Transverse colon (tissue), 4 donors: ENCODE results near the gene CFAP157. TPM values are rescaled to one million over a fixed set of nuclear protein-coding genes. Genes with fewer than 3 reads are reported as not detected.

Experiments
- DNase-seq: peaks from one replicate; pipeline ENCODE4 v3.0.0-alpha.2; 2019
- H3K27ac ChIP-seq, 4 donors: fragments of 200-600 bp; sonication (generic); 2 replicates each; pipeline ENCODE4 v1.5.1; 2016 to 2018; ENCODE audit warnings: inconsistent platforms in 4 of 4
- H3K27me3 ChIP-seq: fragments of 200-600 bp; sonication (generic); 2 replicates; pipeline ENCODE4 v1.5.1; 2017; ENCODE audit warnings: inconsistent platforms
- H3K36me3 ChIP-seq, 4 donors: fragments of 200-600 bp; sonication (generic); 2 replicates each; pipeline ENCODE4 v1.5.1; 2017 to 2019; ENCODE audit warnings: inconsistent platforms in 4 of 4
- H3K4me1 ChIP-seq, 4 donors: fragments of 200-600 bp; sonication (generic); 2 replicates each; pipeline ENCODE4 v1.5.1; 2017 to 2020; ENCODE audit warnings: inconsistent platforms in 4 of 4
- H3K4me3 ChIP-seq, 4 donors: fragments of 200-600 bp; sonication (generic); 1 replicate in 1 of 4; 2 replicates in 3 of 4; pipeline versions ENCODE4 v1.5.1 to v1.6.1; 2017 to 2019; ENCODE audit warnings: inconsistent platforms in 4 of 4
- H3K9me3 ChIP-seq, 2 donors: fragments of 200-600 bp; sonication (generic); 2 replicates each; pipeline ENCODE4 v1.5.1; 2017 to 2019; ENCODE audit warnings: inconsistent platforms in 2 of 2
- EP300 ChIP-seq: sonication (generic); formaldehyde crosslinking; IDR thresholded peaks from one replicate; pipeline ENCODE4 v1.6.1; 2017; ENCODE audit warnings: antibody characterized with exemption, low read depth
- POLR2A ChIP-seq: fragments of 450-650 bp; IDR thresholded peaks from one replicate; pipeline ENCODE4 v1.6.1; 2016; ENCODE audit warnings: antibody characterized with exemption, mild to moderate bottlenecking, moderate library complexity
- POLR2AphosphoS5 ChIP-seq, 3 donors: sonication (generic); formaldehyde crosslinking; IDR thresholded peaks; one replicate each; pipeline ENCODE4 v1.6.1; 2016; ENCODE audit warnings: antibody characterized with exemption in 3 of 3
- WGBS, 2 donors: methylation state at CpG; one replicate each; pipeline ENCODE4 v1.1.5; 2018; ENCODE audit warnings: low coverage in 1 of 2; 5-methylcytosine and 5-hydroxymethylcytosine counted together
- in situ Hi-C, 4 donors: fragments of 200-750 bp; cut with MboI; loops; one replicate each; pipeline versions ENCODE4 v1.15.0 to v1.15.1; 2017; ENCODE audit warnings: low sequenced_read_pairs in 3 of 4, low pct_ligation_motif_present in 1 of 4, low pct_unique_long_range_greater_than_20kb in 1 of 4
- intact Hi-C: fragments of 100-400 bp; cut with DNase I; formaldehyde crosslinking; loops from one replicate; pipeline ENCODE4 v1.15.1; 2023; ENCODE audit warnings: low total_unique reads
- total RNA-seq, 4 donors: library from RNA; depleted of rRNA; stranded (reverse); fragments of >200 nt; gene quantifications; one replicate each; pipeline ENCODE4 v1.1.0, GENCODE V29; 2016
- TF ChIP-seq, protein P1 (sequence below), 5 experiments: fragments of 200-600 bp in 3 of 5; fragments of 450-650 bp in 2 of 5; sonication (generic) in 3 of 5; IDR thresholded peaks; 1 replicate in 2 of 5; 2 replicates in 3 of 5; pipeline ENCODE4 v1.5.1; 2016 to 2017; ENCODE audit warnings: antibody characterized with exemption in 5 of 5, inconsistent platforms in 3 of 5, mild to moderate bottlenecking in 2 of 5, moderate library complexity in 1 of 5

Gene CFAP157
- total RNA-seq, 4 donors from 2014 or later: not detected

DNA sequence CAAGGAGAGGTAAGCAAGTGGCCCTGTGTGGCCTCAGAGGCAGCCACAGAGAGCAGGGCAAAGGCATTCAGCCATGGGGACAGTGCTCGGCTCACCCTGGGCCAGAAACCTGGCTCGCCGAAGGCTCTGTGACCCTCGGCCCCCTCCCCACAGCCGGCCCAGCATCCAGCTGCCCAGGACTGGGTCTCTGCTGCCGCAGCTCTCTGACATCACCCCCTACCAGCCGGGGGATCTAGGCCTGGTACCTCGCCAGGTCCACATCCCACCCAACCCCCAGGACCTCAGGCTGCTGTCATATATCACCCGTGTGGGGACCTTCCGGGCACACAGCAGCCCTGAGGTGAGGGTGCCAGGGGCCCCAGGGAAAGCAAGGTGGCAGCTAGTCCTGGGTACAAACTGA is 6.1 kb downstream of the CFAP157 start:
- in situ Hi-C loops (no loop called here), intact Hi-C loops (no loop called here)
- H3K36me3 ChIP-seq: no peaks in the 10 kb centered on the region
- H3K27ac ChIP-seq: no peak overlapping the region
- H3K4me3 ChIP-seq: no peak overlapping the region
- WGBS, 2 donors: 95% methylated on average over 8 of the region's 10 CpGs; no CpG with 5 or more reads in 1 of the 2 donors
- H3K4me1 ChIP-seq: peaks cover 7 to 19% (median 14%) of the 10 kb centered on the region in 4 donors
- no peak for DNase-seq
- TF ChIP-seq POLR2AphosphoS5 (IDR thresholded peaks at IDR 0.05): no peak
- TF ChIP-seq EP300: no peak
- TF ChIP-seq, protein P1, sequence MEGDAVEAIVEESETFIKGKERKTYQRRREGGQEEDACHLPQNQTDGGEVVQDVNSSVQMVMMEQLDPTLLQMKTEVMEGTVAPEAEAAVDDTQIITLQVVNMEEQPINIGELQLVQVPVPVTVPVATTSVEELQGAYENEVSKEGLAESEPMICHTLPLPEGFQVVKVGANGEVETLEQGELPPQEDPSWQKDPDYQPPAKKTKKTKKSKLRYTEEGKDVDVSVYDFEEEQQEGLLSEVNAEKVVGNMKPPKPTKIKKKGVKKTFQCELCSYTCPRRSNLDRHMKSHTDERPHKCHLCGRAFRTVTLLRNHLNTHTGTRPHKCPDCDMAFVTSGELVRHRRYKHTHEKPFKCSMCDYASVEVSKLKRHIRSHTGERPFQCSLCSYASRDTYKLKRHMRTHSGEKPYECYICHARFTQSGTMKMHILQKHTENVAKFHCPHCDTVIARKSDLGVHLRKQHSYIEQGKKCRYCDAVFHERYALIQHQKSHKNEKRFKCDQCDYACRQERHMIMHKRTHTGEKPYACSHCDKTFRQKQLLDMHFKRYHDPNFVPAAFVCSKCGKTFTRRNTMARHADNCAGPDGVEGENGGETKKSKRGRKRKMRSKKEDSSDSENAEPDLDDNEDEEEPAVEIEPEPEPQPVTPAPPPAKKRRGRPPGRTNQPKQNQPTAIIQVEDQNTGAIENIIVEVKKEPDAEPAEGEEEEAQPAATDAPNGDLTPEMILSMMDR (IDR thresholded peaks at IDR 0.05): no peak
- no peak for TF ChIP-seq POLR2A
- no peaks in the 10 kb centered on the region for H3K9me3 ChIP-seq
- no peaks in the 10 kb centered on the region for H3K27me3 ChIP-seq

- WGBS, 2 donors: 79% methylated on average over 19 of the region's 19 CpGs; no CpG with 5 or more reads in 1 of the 2 donors
- intact Hi-C loops: no loop called here
- DNase-seq: no peak
- Histone ChIP-seq H3K27ac (no peak overlapping the region), H3K4me3 (peak overlapping the region in 3 of 4 donors; percentile 51 to 77 (median 63)), H3K9me3 (no peaks in the 10 kb centered on the region), H3K27me3 (no peaks in the 10 kb centered on the region), H3K4me1 (peaks cover 7 to 19% (median 14%) of the 10 kb centered on the region in 4 donors), H3K36me3 (no peaks in the 10 kb centered on the region)
- TF ChIP-seq, protein P1 (IDR thresholded peaks at IDR 0.05): no peak
- TF ChIP-seq POLR2AphosphoS5 (IDR thresholded peaks at IDR 0.05) (no peak), POLR2A (no peak), EP300 (no peak)
- in situ Hi-C loops: no loop called here
These were observed 7.4 kb downstream of the CFAP157 start for GRCh38 chr9:127714020-127714750.

DNA sequence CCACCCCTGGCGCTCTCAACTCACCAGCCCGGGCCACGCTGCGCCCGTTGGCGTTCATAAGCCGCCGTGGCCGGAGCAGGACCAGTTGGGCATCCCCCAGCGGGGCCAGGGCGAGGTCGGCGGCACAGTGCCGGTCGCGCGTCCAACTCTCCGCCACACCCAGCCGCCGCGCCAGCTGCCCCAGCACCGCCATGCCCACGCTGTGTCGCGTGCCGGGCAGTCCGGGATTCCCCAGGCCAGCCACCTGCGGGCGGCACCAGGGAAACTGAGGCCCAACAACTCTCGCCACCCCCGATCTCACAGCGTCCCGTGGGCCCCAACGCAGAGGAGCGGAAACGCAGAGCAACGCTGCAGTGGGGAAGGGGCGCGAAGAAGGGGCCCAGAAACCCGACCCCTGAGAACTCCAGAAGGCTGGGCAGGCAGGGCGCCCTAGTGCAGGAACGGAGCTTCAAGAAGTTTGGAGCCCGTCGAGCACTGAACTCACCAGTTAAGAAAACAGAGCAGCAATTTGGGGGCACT is 8.2 kb downstream of the CFAP157 start:
- Histone ChIP-seq H3K4me1 (peaks cover 7 to 19% (median 14%) of the 10 kb centered on the region in 4 donors), H3K4me3 (peak overlapping the region; percentile 49 to 77 (median 57)), H3K9me3 (no peaks in the 10 kb centered on the region), H3K36me3 (no peaks in the 10 kb centered on the region), H3K27ac (peak overlapping the region; percentile 82 to 94 (median 88)), H3K27me3 (no peaks in the 10 kb centered on the region)
- DNase-seq: peak; percentile 57
- intact Hi-C loops (no loop called here), in situ Hi-C loops (no loop called here)
- WGBS, 2 donors: 1% methylated on average over 30 of the region's 44 CpGs; no CpG with 5 or more reads in 1 of the 2 donors
- TF ChIP-seq EP300 (no peak), POLR2AphosphoS5 (IDR thresholded peaks at IDR 0.05) (no peak), POLR2A (no peak)
- TF ChIP-seq, protein P1 (IDR thresholded peaks at IDR 0.05): no peak

DNA sequence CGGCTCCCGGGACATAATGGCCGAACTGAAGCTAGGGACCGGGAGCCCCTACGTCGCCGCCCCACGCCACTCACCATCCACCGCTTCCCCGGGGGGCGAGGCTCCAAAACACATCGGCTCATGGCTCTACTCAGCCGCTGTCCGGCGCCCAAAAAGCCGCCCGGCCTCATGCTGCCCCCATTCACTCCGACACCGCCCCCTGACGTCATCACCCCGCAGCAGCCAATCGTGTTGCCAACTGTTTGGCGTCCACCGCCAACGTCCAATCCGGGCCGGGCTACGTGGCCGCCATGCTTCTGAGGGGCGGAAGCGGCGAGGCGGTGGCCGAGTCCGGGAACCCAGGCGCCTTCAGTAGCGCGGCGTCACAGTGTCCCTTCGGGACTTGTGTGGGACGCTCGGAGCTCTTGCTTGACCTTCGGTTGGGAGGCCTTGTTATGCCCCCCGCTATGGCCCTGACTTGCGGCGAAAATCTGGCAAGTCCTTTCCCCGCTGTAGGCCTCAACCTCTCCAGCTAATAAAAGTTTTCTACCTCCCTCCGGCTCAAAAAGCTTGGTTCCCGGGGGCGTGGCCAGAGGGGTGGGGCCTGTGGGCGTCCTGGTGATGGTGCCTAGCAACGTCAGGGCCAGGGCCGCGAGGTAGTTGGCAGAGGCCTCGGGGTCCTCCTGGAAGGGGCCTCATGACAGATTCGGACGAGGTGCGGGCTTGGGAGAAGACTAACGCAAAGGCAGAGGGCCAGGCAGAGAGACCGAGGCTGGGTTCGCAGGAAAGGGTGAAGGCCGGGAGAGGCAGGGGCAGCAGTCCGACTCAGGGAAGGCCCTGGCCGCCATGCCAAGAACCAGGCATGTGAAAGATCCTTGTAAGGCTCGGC is 8.9 kb downstream of the CFAP157 start, which contains the start of the genes PTRH1 and TTC16:
Gene PTRH1 (minus strand): TSS at position 194 of the 868 bp plus-strand sequence. CDS start 24 bp downstream, at position 170.
Gene TTC16 (plus strand): TSS at position 610 of the 868 bp plus-strand sequence. CDS start 67 bp downstream, at position 677.
- DNase-seq: peak; percentile 98
- Histone ChIP-seq H3K36me3 (no peaks in the 10 kb centered on the region), H3K4me3 (peak within 1 kb of the TSS; percentile 49 to 77 (median 57)), H3K4me1 (peaks cover 7 to 19% (median 14%) of the 10 kb centered on the region in 4 donors), H3K27ac (peak within 1 kb of the TSS; percentile 82 to 94 (median 88)), H3K9me3 (no peaks in the 10 kb centered on the region), H3K27me3 (no peaks in the 10 kb centered on the region)
- in situ Hi-C loops (no loop called here), intact Hi-C loops (no loop called here)
- 5% methylated on average over 57 of the region's 65 CpGs; no CpG with 5 or more reads in 1 of the 2 donors for WGBS, 2 donors
- TF ChIP-seq EP300 (no peak), POLR2AphosphoS5 (IDR thresholded peaks at IDR 0.05) (peak; percentile 67 to 75 (median 70)), POLR2A (peak; percentile 41)
